ENCODE data around the gene PRDX4.
"Not testable (repeated sequence)": the region's sequence is repeated elsewhere in the genome, so short reads cannot be mapped to it uniquely, and the experiment has no call there.

The PRDX4 gene

GRCh38 chrX:23673108-23673507 lies 5.8 kb downstream of the PRDX4 start:
- no peak for DNase-seq (ENCODE audit: low read depth)

GRCh38 chrX:23676486-23676885 lies 9.2 kb downstream of the PRDX4 start:
- not testable (repeated sequence) for DNase-seq (ENCODE audit: low read depth)

- no peak for DNase-seq (ENCODE audit: low read depth)
These were observed 24.9 kb downstream of the PRDX4 start for GRCh38 chrX:23692166-23692565.

- DNase-seq (ENCODE audit: low read depth) = no peak
These were observed 27.3 kb downstream of the PRDX4 start for GRCh38 chrX:23694606-23695005.

GRCh38 chrX:23699636-23700194 lies 32.4 kb downstream of the PRDX4 start:
- no peak for DNase-seq (ENCODE audit: low read depth)

- no peak for DNase-seq (ENCODE audit: low read depth)
These were observed 37.4 kb downstream of the PRDX4 start for GRCh38 chrX:23704673-23705206.

GRCh38 chrX:23705235-23705634 lies 37.9 kb downstream of the PRDX4 start:
- DNase-seq (ENCODE audit: low read depth) = no peak

GRCh38 chrX:23720117-23720677 lies 52.9 kb downstream of the PRDX4 start:
- DNase-seq (ENCODE audit: low read depth) = no peak

GRCh38 chrX:23726191-23726590 lies 58.9 kb downstream of the PRDX4 start:
- no peak for DNase-seq (ENCODE audit: low read depth)

GRCh38 chrX:23727206-23727605 lies 59.9 kb downstream of the PRDX4 start:
- no peak for DNase-seq (ENCODE audit: low read depth)

GRCh38 chrX:23729214-23729613 lies 61.9 kb downstream of the PRDX4 start:
- no peak for DNase-seq (ENCODE audit: low read depth)

- no peak for DNase-seq (ENCODE audit: low read depth)
These were observed 64.7 kb downstream of the PRDX4 start for GRCh38 chrX:23731951-23732350.

- no peak for DNase-seq (ENCODE audit: low read depth)
These were observed 65.4 kb downstream of the PRDX4 start for GRCh38 chrX:23732704-23733103.
